Calu3 (cell line): Measurements from ENCODE around the gene TTC13. TPM values are rescaled to one million over a fixed set of nuclear protein-coding genes. Genes with fewer than 3 reads are reported as not detected.

Experiments
- BruUV-seq: library from RNA; stranded (reverse); fragments of 400-500 nt; replicated peaks from 2 replicates; lab custom pipeline; 2021; lab: Mats Ljungman, UMichigan
- CTCF ChIA-PET: fragments of 300-600 bp; sonication (Branson Sonifier 250); formaldehyde crosslinking; loops from one replicate; lab custom pipeline; 2022; ENCODE audit warnings: antibody characterized with exemption; lab: Charles Lee
- DNase-seq: peaks from one replicate; pipeline ENCODE4 v3.0.0; 2022
- H3K27ac Mint-ChIP-seq: one replicate; pipeline ENCODE4 v1.8.0; 2022; ENCODE audit warnings: mixed read lengths; ENCODE audit not compliant: unreplicated experiment
- H3K27me3 Mint-ChIP-seq: one replicate; pipeline ENCODE4 v1.8.0; 2022; ENCODE audit warnings: mixed read lengths; ENCODE audit not compliant: unreplicated experiment
- H3K36me3 Mint-ChIP-seq: one replicate; pipeline ENCODE4 v1.8.0; 2022; ENCODE audit warnings: mild to moderate bottlenecking, moderate library complexity, mixed read lengths; ENCODE audit not compliant: insufficient read depth, unreplicated experiment
- H3K4me1 Mint-ChIP-seq: one replicate; pipeline ENCODE4 v1.8.0; 2022; ENCODE audit warnings: mild to moderate bottlenecking, low read depth, mixed read lengths; ENCODE audit not compliant: unreplicated experiment
- H3K4me3 Mint-ChIP-seq: one replicate; pipeline ENCODE4 v1.8.0; 2022; ENCODE audit warnings: mild to moderate bottlenecking, low read depth, moderate library complexity, mixed read lengths; ENCODE audit not compliant: unreplicated experiment
- H3K9me3 Mint-ChIP-seq: one replicate; pipeline ENCODE4 v1.8.0; 2022; ENCODE audit warnings: low read depth, mixed read lengths; ENCODE audit not compliant: unreplicated experiment
- CTCF ChIP-seq: fragments of 200-600 bp; IDR thresholded peaks from one replicate; pipeline ENCODE4 v1.8.0; 2022; ENCODE audit warnings: antibody characterized with exemption; ENCODE audit not compliant: unreplicated experiment
- intact Hi-C: fragments of 100-400 bp; cut with micrococcal nuclease; formaldehyde crosslinking; loops from one replicate; pipeline ENCODE4 v1.10.0; 2022; ENCODE audit not compliant: unreplicated experiment
- total RNA-seq: library from RNA; stranded (reverse); gene quantifications from 2 replicates; pipeline ENCODE4 v1.2.3, GENCODE V29; 2022

TTC13 gene
- total RNA-seq, 1 experiment from 2014 or later = 35.6 TPM

GRCh38 chr1:230917284-230918135, 61.2 kb downstream of the TTC13 start:
- intact Hi-C loops = loop anchor here (1.0 to 5.0 kb wide), 4 partner anchors 55 to 294 kb away; partner anchors contain the start of genes ARV1 and TTC13
- Mint-ChIP-seq H3K9me3 (no peaks in the 10 kb centered on the region), H3K4me3 (no peak overlapping the region), H3K36me3 (peaks cover 4% of the 10 kb centered on the region), H3K27me3 (no peaks in the 10 kb centered on the region), H3K27ac (no peak overlapping the region), H3K4me1 (no peaks in the 10 kb centered on the region)
- TF ChIP-seq CTCF = peak; percentile 61
- BruUV-seq = no TSS peak
- peak; percentile 80 for DNase-seq
- CTCF ChIA-PET = interaction anchor here (1.3 to 1.4 kb wide), 2 partner anchors 10 to 293 kb away, joined by 3 read pairs; no protein-coding TSS in a partner anchor

GRCh38 chr1:230916587-230917283, 61.9 kb downstream of the TTC13 start:
- Mint-ChIP-seq H3K27me3 (no peaks in the 10 kb centered on the region), H3K4me1 (no peaks in the 10 kb centered on the region), H3K4me3 (no peak overlapping the region), H3K36me3 (peaks cover under 1% of the 10 kb centered on the region), H3K27ac (no peak overlapping the region), H3K9me3 (no peaks in the 10 kb centered on the region)
- intact Hi-C loops = loop anchor here (1.0 to 5.0 kb wide), 4 partner anchors 54 to 295 kb away; partner anchors contain the start of genes ARV1 and TTC13
- no peak for DNase-seq
- CTCF ChIA-PET = interaction anchor here (0.6 to 1.3 kb wide), 2 partner anchors 241 to 294 kb away, joined by 3 read pairs; no protein-coding TSS in a partner anchor
- TF ChIP-seq CTCF = no peak
- BruUV-seq = no TSS peak

- Mint-ChIP-seq H3K9me3 (no peaks in the 10 kb centered on the region), H3K4me1 (no peaks in the 10 kb centered on the region)
- CTCF ChIA-PET = interaction anchor here (0.8 kb wide), 1 partner anchor 52 kb away, joined by 3 read pairs; no protein-coding TSS in a partner anchor
These were observed 63.6 kb downstream of the TTC13 start for GRCh38 chr1:230915078-230915477.

More at GRCh38 chr1:230915078-230915477, 63.6 kb downstream of the TTC13 start:
- intact Hi-C loops = loop anchor here (5.0 kb wide), 1 partner anchor 53 kb away; no protein-coding TSS in a partner anchor
- Mint-ChIP-seq H3K36me3 (peaks cover 5% of the 10 kb centered on the region), H3K4me3 (no peak overlapping the region), H3K27ac (no peak overlapping the region), H3K27me3 (no peaks in the 10 kb centered on the region)
- peak; percentile 13 for DNase-seq
- BruUV-seq = no TSS peak
- TF ChIP-seq CTCF = no peak
